A204.1 (cell line): Measurements from ENCODE around the gene FCHO1.

ENCODE experiments used
- FAIRE-seq: peaks from 2 replicates; lab custom pipeline; 2012; peaks lifted over from hg19 to GRCh38; lab: Jason Lieb, UNC

FCHO1 gene

GRCh38 chr19:17831419-17831888, 80.2 kb downstream of the FCHO1 start:
- FAIRE-seq, result no peak

DNA sequence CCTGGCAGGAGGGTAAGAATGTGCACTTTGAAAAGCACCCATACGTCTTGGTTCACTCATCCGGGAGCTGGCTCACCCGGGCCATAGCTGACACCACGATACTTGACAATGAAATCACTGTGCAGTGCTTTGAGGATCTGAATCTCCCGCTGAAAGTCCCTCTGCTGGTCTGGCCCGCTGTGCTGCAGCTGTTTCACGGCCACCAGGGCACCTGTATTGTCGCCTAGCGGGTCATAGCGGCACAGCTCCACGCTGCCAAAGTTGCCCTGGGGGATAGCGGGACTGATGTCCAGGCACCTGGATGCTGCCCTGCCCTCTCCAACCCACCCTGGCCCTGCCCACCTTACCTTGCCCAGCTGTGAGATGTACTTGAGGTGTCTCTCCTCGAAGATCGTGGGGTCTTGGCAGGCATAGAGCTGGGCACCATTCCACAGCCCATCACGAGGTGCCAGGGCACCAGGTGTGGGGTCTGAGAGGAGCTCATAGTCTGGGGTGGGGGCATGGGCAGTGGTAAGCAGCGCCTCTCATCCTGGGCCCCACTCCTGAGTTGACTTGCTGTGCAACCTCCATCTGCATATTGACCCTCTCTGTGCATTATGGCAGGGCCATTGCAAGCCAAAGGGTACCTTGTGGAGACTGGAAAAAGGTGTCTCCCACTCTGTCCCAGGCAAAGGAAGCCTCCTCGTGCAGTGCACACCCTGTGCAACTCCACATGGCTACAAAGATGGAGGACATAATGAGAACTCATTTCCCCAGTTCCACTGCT, 81.3 kb downstream of the FCHO1 start:
- no peak for FAIRE-seq

GRCh38 chr19:17834350-17835181, 83.3 kb downstream of the FCHO1 start:
- FAIRE-seq, result no peak

DNA sequence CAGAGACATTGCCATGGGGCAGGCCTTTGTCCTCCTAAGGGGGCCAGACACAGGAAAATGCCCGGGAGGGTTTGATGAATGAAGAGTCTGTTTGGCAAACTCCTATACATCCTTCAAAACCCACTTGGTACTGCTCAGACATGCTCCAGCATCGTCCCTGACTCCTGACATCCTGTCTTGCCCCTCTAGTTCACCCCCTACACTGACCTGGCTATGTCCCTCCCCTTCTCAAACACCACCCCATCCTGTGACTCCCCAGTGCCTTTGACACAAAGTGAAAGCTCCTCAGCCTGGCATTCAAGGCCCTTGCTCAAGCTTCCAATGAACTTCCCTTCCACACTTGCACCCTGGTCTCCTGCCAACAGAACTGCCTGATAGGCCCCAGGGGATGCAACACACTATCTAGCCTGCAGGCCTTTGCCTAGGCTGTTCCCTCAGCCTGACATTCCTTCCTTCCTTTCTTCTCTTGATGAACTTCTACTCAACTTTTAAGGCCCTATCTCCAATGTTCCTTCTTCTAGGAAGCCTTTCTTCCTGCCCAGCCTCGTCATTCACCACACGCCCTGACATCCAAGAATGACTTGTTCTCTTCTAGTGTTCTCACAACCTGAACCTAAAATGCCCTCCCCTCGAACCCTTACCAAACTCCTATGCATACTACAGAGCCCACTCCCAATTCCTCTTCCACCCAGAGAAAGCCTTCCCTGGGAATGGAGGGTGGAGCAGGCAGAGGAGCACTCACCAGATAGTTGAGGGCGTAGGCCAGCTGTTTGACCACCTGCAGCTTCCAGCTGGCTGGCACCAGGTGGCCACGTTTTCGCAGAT, 84.1 kb downstream of the FCHO1 start:
- FAIRE-seq, result no peak

GRCh38 chr19:17836530-17836929, 85.3 kb downstream of the FCHO1 start:
- no peak for FAIRE-seq

DNA sequence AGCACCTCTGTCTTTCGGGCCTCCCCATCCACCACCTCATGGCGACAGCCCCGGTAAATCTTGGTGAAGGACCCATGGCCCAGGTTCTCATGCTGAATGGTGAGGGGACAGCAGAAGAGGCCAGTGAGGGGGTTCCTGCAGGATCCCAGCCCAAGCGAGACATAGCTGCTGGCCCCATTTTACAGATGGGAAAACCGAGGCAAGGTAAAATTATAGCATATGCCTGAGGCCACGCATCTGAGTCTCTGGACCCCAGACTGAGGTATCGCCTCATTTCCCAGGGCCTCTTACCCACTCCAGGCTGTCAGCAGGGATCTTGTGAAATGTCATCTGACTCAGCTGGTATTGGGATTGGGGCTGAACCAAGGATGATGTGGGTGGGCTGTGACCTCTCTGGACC, 86.7 kb downstream of the FCHO1 start:
- FAIRE-seq, result no peak
